Measurements from ENCODE around the gene SGSM1.

SGSM1 gene

DNA sequence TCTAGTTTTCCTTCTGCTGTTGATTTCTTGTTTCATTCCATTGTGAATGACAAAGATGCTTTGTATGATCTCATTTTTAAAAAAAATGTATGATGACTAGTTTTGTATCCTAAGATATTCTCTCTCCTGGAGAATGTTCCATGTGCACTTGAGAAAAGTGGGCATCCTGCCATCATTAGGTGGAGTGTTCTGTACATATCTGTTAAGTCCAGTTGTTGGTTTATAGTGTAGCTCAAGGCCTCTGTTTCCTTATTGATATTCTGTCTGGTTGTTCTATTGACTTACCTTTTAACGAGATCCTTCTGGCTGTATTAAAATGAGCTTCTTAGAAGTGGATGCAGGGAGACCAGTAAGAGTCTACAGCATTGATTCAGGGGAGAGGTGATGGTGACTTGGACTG, 35.2 kb downstream of the SGSM1 start:
- DNase-seq = no peak

GRCh38 chr22:24843048-24843447, 37.0 kb downstream of the SGSM1 start:
- DNase-seq = no peak

DNA sequence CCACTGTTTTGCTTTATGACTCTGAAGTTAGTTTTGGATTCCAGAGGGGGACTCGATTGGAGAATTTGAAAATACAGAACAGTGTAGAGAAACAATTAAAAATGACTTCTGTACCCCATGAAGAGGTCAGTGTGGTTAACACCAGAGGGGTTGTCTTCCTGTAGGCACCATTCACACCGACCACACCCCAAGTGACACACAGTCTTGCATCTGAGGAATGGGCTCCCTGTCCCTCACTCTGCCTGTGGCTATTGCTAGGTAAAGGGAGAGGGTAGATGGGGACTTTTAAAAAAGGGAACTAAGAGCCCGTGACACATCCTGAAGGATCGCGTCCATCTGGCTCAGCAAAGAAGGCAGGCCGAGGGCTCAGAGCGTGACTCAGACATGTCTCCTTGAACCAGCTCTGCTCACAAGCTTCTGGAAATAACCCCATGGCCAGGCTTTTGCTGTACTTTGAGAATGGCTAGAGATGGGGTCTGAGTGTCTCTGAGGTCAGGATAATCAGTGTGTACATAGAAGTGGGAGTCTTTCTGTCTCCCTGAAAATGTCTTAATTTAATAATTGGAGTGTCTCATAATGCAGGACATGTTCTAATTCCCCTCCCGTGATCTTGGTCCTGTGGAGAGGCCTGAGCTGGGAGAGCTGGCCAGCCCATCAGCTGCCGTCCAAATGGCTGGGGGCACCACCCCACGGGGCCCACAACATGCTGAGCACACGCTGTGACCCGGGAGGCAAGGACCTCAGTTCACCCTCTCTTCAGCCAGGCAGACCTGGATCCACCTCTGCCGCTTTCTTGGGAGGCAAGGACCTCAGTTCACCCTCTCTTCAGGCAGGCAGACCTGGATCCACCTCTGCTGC, 39.3 kb downstream of the SGSM1 start:
- no peak for DNase-seq

- DNase-seq = no peak
Observed at GRCh38 chr22:24847490-24847889, 41.5 kb downstream of the SGSM1 start.

- no peak for DNase-seq
Observed at GRCh38 chr22:24848559-24849168, 42.7 kb downstream of the SGSM1 start.

DNA sequence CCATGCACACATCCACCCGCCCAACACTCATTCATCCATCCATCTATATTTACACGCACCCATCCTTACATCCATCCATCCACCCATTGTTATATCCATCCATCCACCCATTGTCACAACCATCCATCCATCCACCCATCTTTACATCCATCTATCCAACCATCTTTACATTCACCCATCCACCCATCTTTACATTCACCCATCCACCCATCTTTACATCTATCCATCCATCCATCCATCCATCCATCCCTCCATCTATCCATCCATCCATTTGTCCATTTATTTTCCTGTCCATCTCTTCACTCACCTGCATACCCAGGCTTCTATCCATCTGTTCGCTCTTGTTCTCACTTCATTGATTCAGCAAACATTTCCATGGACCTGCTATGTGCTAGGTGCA, 49.8 kb downstream of the SGSM1 start:
- no peak for DNase-seq

GRCh38 chr22:24857576-24857975, 51.6 kb downstream of the SGSM1 start:
- DNase-seq = no peak

GRCh38 chr22:24859587-24859986, 53.6 kb downstream of the SGSM1 start:
- DNase-seq = no peak

- no peak for DNase-seq
Observed at GRCh38 chr22:24865508-24865907, 59.5 kb downstream of the SGSM1 start.

DNA sequence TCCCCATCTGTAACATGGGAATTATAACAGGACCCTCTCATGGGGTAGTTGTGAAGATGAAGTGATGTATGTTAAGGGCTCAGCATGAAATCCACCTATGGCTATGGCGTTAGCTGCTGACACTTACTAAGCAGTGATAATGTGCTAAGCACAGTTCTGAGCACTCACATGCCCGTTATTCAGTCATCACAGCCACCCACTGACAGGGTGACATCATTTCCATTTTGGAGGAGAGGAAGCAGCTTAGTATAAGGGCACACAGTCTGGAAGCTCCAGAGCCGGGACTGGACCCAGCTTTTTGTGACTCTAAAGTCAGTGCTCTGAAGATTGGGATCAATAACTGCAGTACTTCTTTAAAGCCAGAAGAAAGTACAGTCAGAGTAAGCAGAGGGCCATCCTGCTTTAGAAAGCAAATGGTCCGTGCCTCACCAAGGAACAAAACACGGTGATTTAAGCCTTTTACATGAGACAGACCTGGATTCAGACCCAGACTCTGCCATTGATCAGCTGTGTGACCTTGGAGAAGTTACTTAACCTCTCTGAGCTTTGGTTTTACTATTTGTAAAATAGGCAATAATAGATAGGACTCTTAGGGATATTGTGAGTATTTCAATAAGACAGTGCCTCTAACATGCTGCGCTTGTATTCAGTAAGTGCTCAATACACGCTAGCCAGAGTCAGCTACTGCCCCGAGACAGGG, 61.5 kb downstream of the SGSM1 start:
- DNase-seq = no peak

DNA sequence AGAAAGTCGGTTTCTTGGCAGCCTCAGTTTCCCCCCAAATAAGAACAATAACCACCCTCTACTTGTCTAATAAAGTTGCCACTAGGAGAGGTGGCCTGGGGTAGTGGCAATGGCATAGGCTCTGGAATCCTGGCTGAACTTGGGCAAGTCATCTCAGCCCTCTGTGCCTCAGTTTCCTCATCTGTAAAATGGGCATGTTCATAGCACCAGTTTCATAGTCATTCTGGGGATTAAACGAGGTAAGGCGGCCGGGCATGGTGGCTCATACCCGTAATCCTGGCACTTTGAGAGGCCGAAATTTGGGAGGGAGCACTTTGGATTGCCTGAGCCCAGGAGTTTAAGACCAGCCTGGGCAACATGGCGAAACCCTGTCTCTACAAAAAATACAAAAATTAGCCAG, 63.0 kb downstream of the SGSM1 start:
- no peak for DNase-seq

GRCh38 chr22:24871611-24872205, 65.7 kb downstream of the SGSM1 start:
- no peak for DNase-seq

- DNase-seq = no peak
Observed at GRCh38 chr22:24873226-24873625, 67.2 kb downstream of the SGSM1 start.

DNA sequence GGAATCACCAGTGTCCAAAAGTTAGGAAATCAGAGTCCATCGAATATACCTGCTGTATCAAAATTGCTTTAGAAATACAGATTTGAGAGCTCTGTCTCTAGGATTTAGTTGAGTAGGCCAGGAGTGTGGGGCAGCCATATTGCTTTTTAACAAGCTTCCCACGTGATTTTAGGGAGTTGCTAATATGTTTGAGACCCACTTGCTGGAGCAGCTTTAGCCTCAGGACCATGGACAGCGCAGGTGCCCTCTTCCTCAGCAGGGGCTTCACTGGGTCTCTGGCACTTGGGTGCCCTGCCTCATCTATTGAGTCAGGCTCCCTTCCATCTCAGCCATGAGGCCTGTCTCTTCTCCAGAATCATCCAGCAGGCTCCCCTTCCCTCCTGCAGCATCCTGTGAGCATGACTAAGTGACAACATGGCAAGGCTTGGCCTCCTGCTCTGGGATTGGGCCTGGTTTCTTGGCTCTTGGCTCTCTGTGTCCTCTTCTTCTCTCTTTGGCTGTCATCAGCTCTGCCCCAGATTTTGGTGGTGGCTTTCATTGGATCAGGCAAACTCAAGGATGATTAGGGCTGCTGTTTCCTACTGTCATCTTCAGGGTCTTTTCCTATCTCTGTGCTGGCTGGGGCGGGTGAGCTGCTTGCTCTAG, 70.0 kb downstream of the SGSM1 start:
- DNase-seq = no peak

- no peak for DNase-seq
Observed at GRCh38 chr22:24876700-24877099, 70.7 kb downstream of the SGSM1 start.

DNA sequence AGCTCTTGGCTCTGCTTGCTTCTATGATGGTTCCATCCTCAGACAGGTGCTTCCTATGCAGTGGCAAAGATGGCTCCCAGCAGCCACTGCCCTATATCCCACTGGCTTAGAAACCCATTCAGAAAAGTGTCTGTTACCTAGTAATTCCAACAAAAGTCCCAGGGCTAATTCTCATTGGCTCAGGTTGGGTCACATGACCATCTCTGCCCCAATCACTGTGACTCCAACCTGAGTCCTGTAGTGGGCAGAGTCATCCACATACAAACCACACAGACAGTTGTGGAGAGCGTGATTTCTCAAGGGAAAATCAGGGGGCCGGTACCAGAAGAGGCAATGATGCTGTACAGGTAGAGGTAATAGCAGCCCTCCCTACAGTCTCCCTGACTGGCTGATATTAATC, 73.0 kb downstream of the SGSM1 start:
- DNase-seq = no peak

- no peak for DNase-seq
Observed at GRCh38 chr22:24883432-24883831, 77.4 kb downstream of the SGSM1 start.

DNA sequence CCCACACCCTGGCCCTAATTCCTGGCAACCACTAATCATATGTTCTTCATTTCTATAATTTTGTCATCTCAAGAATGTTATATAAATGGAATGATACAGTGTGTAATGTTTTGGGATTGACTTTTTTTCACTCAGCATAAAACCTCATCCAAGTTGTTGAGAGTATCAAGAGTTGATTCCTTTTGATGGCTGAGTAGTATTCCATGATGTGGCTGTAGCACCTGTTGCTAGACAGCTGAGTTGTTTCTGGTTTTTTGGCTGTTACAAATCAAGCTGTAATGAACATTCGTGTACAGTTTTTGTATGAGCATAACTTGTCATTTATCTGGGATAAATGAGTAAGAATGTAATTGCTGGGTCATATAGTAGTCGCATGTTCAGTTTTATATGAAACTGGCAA, 81.2 kb downstream of the SGSM1 start:
- no peak for DNase-seq

DNA sequence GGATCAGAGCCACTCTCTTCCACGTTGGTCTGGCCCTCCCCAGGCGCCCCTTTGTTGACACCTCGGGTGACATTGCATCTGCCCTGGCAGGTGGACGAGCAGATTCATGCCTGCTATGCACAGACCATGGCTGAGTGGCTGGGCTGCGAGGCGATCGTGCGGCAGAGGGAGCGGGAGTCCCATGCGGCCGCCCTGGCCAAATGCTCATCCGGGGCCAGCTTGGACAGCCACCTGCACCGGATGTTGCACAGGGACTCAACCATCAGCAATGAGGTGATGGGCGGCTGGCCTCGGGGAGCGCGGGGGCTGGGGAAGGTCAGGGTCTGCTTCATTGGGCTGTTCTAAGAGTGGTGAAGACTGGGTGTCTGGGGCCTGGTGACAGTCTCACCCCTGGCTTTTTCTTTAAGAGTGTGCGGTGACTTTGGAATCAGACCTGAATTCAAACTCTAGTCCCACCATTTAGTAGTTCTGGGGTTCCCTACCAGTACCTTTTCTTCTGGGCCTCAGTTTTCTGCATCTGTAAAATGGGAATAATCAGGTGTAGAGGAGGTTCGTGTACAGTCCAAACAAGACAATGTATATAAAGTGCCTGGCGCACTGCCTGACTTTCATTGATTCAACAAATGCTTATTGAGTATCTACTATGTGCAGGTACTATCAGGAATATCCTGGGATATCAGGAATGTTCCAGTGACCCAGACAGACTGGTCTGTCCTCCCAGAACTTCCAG, 87.5 kb downstream of the SGSM1 start:
- no peak for DNase-seq

- DNase-seq = peak; percentile 96
Observed at GRCh38 chr22:24894220-24894975, 88.4 kb downstream of the SGSM1 start.

GRCh38 chr22:24894998-24895397, 89.0 kb downstream of the SGSM1 start:
- DNase-seq = no peak

DNA sequence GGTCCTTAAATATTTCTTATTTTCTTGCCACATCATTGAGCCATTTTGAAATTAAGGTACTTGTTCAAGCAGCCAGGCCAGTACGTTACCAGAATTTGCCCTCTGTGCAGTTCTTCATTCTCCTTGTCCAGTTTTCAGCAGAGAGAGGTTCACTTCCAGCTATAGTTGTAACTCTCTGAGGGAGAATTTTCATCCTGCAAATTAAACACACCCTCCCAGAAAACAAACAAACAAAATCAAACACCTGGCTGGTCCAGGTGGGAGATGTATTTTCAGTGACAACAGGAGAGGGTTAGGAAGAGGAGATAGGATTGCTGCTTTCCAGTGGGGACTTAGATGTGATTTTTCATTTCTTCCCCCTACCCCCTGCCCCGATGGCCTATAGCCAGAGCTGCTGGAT, 95.4 kb downstream of the SGSM1 start:
- no peak for DNase-seq

Measured in kidney glomerular epithelial cell (primary cell).